Esophagus squamous epithelium (tissue), 4 donors: ENCODE results near the gene KLHL4.

Experiments
- CTCF ChIP-seq, 6 experiments: fragments of 450-650 bp in 4 of 6; fragments of 200-600 bp in 2 of 6; sonication (generic) in 2 of 6; IDR thresholded peaks; one replicate each; pipeline ENCODE4 v1.5.1; 2016 to 2019; ENCODE audit warnings: antibody characterized with exemption in 6 of 6, mild to moderate bottlenecking in 4 of 6, moderate library complexity in 4 of 6
- POLR2A ChIP-seq, 4 donors: fragments of 450-650 bp; IDR thresholded peaks; one replicate each; pipeline ENCODE4 v1.6.1; 2017; ENCODE audit warnings: antibody characterized with exemption in 4 of 4, mild to moderate bottlenecking in 4 of 4, moderate library complexity in 3 of 4

- no peak for TF ChIP-seq CTCF (IDR thresholded peaks at IDR 0.05)
- TF ChIP-seq POLR2A (IDR thresholded peaks at IDR 0.05), result no peak
Observed at GRCh38 chrX:87571964-87572363, 54.4 kb downstream of the KLHL4 start.
